ENCODE results near the gene DYNC1I1.

DNA sequence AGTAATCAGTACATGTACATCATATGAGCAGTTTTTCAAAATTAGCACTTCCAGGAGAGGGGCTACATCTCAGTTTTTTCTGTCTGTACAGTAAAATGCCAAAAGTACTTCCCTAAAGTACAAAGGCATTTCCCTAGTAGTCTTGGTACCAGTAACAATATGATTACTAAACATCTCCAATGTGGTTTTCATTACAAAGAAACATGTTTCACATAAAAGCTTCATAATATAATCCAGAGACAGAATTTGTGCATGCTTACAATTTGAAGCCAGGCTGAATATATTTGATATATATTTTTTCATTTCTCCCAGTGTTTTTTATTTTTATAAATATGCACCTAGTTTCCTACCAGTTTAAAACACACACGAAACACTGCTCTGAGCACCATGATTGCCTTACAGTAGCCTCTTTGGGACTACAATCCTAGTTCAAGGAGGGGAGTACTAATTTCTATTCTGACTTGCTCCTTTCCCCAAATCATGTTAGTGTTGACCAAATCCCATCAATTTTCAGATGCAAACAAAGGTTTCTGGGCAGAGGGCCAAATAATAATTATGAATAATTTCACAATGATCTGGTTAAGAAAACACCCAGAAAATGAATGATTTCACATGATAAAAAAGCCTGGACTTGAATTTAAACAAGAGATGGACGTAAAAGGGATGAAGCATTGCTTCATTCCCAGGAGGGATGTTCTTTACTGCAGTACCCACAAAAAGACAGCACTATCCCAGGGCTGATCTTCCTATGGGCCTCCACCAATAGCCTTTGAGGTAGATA lies 348.3 kb downstream of the DYNC1I1 start:
- TF ChIP-seq ZNF274 (IDR thresholded peaks at IDR 0.05; ENCODE audit: low read depth, low read length) (no peak), YY1 (IDR thresholded peaks at IDR 0.05; ENCODE audit: insufficient read depth, insufficient read length) (no peak), SUZ12 (IDR thresholded peaks at IDR 0.05; ENCODE audit: extremely low read depth, insufficient read depth, insufficient read length) (no peak)
